HG02759 (cell line): Measurements from ENCODE around the gene PPP1R7.

Experiments
- ATAC-seq: cut with Tn5 transposase; IDR thresholded peaks from one replicate; pipeline ENCODE4 v1.9.1; 2021; ENCODE audit warnings: mild to moderate bottlenecking, moderate library complexity; ENCODE audit not compliant: unreplicated experiment

Gene PPP1R7

DNA sequence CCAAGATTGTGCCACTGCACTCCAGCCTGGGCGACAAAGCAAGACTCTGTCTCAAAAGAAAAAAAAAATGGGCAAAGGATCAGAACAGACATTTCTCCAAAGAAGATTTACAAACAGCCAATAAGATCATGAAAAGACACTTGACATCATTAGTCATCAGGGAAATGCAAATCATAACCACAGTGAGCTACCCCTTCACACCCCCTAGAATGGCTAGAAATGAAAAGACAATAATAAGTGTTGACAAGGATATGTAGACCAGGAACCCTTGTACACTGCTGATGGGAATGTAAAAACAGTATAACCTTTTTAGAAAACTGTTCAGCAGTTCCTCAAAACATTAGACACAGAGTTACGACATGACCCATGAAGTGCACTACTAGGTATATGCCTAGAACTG, 29.8 kb upstream of the PPP1R7 start:
- no peak for ATAC-seq

DNA sequence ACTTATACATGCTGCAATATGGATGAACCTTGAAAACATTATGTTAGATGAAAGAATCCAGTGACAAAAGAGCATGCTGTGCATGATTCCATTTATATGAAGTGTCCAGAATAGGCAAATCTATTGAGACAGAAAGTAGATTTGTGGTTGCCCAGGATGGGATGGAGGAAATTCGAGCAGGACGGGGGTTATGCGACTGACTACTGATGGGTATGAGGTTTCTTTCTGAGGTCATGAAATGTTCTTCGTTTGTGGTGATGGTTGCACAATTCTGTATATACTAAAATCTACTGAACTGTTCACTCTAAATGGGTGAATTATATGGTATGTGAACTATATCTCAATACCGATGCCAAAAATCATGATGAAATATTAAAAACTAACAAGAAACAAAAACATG, 29.3 kb upstream of the PPP1R7 start:
- no peak for ATAC-seq

GRCh38 chr2:241122376-241123002, 27.8 kb upstream of the PPP1R7 start:
- no peak for ATAC-seq

GRCh38 chr2:241123816-241124536, 26.3 kb upstream of the PPP1R7 start:
- no peak for ATAC-seq

GRCh38 chr2:241125626-241126025, 24.6 kb upstream of the PPP1R7 start:
- ATAC-seq = no peak

- no peak for ATAC-seq
These were observed 24.1 kb upstream of the PPP1R7 start for GRCh38 chr2:241126201-241126611.

DNA sequence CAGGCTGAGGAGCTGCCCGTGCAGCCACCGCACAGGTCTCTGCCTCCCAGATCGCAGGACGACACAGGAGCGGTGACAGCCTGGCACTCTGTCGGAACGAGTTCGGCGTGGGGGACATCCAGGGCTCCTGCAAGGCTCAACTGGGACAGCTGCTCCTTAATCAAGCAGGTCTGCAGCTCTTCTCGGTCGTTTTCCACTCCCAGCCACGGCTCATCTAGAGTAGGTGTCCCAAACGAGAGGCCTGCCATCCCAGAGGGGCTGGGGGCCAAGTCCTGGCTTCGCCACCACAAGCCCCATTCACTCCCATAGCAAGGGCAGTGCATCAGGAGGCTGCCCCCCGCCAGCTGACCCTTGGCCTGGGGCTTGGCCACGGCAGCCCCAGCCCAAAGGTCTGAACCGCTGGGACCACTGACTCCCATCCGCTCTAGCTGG, 23.5 kb upstream of the PPP1R7 start:
- no peak for ATAC-seq

GRCh38 chr2:241128266-241128665, 22.0 kb upstream of the PPP1R7 start:
- ATAC-seq = no peak

GRCh38 chr2:241129086-241129871, 21.0 kb upstream of the PPP1R7 start:
- no peak for ATAC-seq

DNA sequence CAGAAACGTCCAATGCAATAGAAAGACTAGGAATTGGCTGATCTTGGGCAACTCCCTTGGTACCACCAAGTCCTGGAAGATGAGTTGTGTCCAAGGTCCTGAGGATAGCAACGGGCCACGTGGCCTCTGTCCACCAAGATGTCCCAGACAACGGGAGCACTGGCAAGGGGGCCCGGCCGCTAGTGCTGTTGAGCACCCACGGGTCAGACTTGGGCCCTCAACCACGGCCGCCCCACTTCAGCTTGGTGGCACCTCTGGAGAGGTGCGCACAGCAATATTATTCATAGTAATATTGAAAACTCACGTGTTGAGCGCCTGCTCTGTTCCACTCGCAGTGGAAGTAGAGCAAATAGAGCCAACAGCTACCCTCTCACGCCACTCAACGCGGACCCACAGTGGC, 20.0 kb upstream of the PPP1R7 start:
- ATAC-seq = no peak

DNA sequence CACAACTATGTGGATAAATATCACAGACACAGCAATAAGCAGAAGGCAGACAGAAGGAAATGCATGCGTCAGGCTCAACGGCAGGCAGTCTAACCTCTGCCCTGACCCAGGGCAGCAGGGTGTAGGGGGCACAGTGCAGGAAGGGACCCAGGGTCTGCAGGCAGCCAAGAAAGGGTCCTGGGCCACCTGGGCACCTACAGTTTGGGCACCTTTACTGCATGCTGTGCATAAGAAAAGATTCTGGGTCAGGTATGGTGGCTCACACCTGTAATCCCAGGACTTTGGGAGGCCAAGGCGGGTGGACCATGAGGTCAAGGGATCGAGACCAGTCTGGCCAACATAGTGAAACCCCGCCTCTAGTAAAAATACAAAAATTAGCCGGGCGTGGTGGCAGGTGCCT, 18.7 kb upstream of the PPP1R7 start:
- ATAC-seq = no peak

- ATAC-seq = no peak
These were observed 17.5 kb upstream of the PPP1R7 start for GRCh38 chr2:241132538-241133435.

- ATAC-seq = no peak
These were observed 16.8 kb upstream of the PPP1R7 start for GRCh38 chr2:241133436-241133820.

DNA sequence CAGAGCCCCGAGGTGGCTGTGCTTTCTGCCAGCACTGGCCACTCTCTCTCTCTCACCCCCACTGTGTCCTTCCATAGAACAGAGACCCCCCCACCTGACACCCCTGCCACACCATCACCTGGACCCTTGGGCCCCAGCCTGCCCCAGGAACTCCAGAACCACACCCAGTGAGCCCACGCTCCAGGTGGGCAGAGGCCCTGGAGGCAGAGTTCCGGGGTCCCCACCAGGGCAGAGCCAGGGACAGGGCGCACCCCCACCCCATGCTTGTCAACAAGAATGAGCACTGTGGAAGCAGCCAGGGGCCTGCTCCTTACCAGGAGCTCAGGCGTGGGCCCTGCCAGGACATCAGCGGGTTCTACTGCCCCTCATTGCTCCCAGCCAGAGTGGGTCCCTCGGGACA, 15.6 kb upstream of the PPP1R7 start:
- ATAC-seq = no peak

GRCh38 chr2:241135737-241136136, 14.5 kb upstream of the PPP1R7 start:
- no peak for ATAC-seq

DNA sequence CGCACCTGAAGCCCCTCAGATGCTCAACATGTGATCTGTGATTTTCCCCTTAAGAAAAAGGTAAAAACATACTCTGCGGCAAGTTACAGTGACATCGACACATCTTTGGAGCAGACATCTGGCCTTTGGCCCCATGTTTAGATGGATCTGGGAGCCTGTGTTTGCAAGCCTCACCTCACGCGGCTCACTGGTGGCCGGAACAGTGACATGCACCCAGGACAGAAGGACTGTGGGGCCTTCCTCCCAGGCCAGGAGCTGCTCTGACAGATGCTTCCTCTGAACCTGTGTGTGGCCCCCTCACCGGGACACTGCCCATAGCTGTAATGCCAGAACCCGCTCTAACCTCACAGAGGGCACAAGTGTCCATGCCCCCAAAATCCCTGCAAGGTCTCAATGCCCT, 14.1 kb upstream of the PPP1R7 start:
- ATAC-seq = no peak

GRCh38 chr2:241136661-241137260, 13.5 kb upstream of the PPP1R7 start:
- no peak for ATAC-seq

GRCh38 chr2:241137276-241138190, 12.7 kb upstream of the PPP1R7 start:
- no peak for ATAC-seq

- ATAC-seq = no peak
These were observed 11.8 kb upstream of the PPP1R7 start for GRCh38 chr2:241138471-241138870.
